K562 (cell line): Measurements from ENCODE around the gene DCTN2. TPM values are rescaled to one million over a fixed set of nuclear protein-coding genes. Genes with fewer than 3 reads are reported as not detected.
A peak's percentile ranks its signal among the peaks of the same experiment; 100 is the strongest.

Source experiments
- ATAC-seq: fragments of 200-7000 bp; cut with Tn5 transposase; 3 replicates; pipeline ENCODE4 v1.9.1; 2020; ENCODE audit warnings: moderate library complexity
- BruUV-seq: library from RNA; stranded (reverse); fragments of 400-500 nt; replicated peaks from 2 replicates; lab custom pipeline; 2021; lab: Mats Ljungman, UMichigan
- CTCF ChIA-PET: fragments of 300-600 bp; formaldehyde crosslinking; extraction: SDS; loops from one replicate; lab custom pipeline; 2021; ENCODE audit warnings: low intra/inter-chr PET ratio; lab: Yijun Ruan, JAX
- POLR2A ChIA-PET: fragments of 300-600, 350-650 bp; sonication (Branson Sonifier 250); formaldehyde crosslinking; extraction: SDS; loops from one replicate; lab custom pipeline; 2021; ENCODE audit warnings: antibody characterized with exemption, inconsistent platforms; lab: Yijun Ruan, JAX
- DNase-seq, 4 experiments: peaks; one replicate each; pipeline versions ENCODE4 v3.0.0 to v3.0.0-alpha.2; 2011 to 2018; ENCODE audit warnings: low spot score in 3 of 4, mixed read lengths in 3 of 4; ENCODE audit errors: extremely low read depth in 1 of 4
- FAIRE-seq: peaks from 2 replicates; lab custom pipeline; 2011; peaks lifted over from hg19 to GRCh38; lab: Jason Lieb, UNC
- H2AFZ ChIP-seq: 2 replicates; pipeline ENCODE4 v1.6.0; 2011; ENCODE audit warnings: low read depth, low read length, control low read depth, inconsistent platforms
- H3K27ac ChIP-seq: fragments of 200-600 bp; 3 replicates; pipeline ENCODE4 v1.8.0; 2011; ENCODE audit warnings: low read depth, mild to moderate bottlenecking, control low read depth, inconsistent platforms, low read length, moderate library complexity, mixed read lengths; ENCODE audit errors: extremely low read depth
- H3K27me3 ChIP-seq, 2 experiments: fragments of 300-600 bp in 1 of 2; 2 replicates in 1 of 2; 3 replicates in 1 of 2; pipeline versions ENCODE4 v1.6.0 to v1.8.0; 2011; ENCODE audit warnings: inconsistent platforms in 2 of 2, low read length in 2 of 2, mild to moderate bottlenecking in 1 of 2, mixed read lengths in 1 of 2, moderate library complexity in 1 of 2; ENCODE audit not compliant: control insufficient read depth in 2 of 2, insufficient read depth in 2 of 2
- H3K36me3 ChIP-seq: fragments of 300-600 bp; 3 replicates; pipeline ENCODE4 v1.8.0; 2011; ENCODE audit warnings: mild to moderate bottlenecking, low read length, inconsistent platforms; ENCODE audit not compliant: control insufficient read depth, insufficient read depth
- H3K4me1 ChIP-seq, 2 experiments: fragments of 200-600 bp in 1 of 2; replicated peaks in 1 of 2; 2 replicates in 1 of 2; 3 replicates in 1 of 2; pipeline versions ENCODE4 v1.5.1 to v1.8.0; 2011; ENCODE audit warnings: inconsistent platforms in 2 of 2, low read length in 2 of 2, mild to moderate bottlenecking in 1 of 2, mixed read lengths in 1 of 2, moderate library complexity in 1 of 2; ENCODE audit not compliant: control insufficient read depth in 2 of 2, insufficient read depth in 2 of 2
- H3K4me2 ChIP-seq: 2 replicates; pipeline ENCODE4 v1.6.1; 2011; ENCODE audit warnings: low read length, control low read depth, inconsistent platforms, mixed read lengths; ENCODE audit not compliant: insufficient read depth
- H3K4me3 ChIP-seq: fragments of 200-600 bp; sonication (generic), shearing (Covaris generic); 2 replicates; pipeline ENCODE4 v1.5.1; 2016; ENCODE audit warnings: control low read depth, inconsistent platforms
- H3K79me2 ChIP-seq: fragments of 200-600 bp; 3 replicates; pipeline ENCODE4 v1.8.0; 2011; ENCODE audit warnings: low read length, inconsistent platforms; ENCODE audit not compliant: control insufficient read depth, insufficient read depth
- H3K9ac ChIP-seq, 2 experiments: 2 replicates each; pipeline versions ENCODE4 v1.6.0 to v1.6.1; 2011; ENCODE audit warnings: low read depth in 2 of 2, low read length in 2 of 2, control low read depth in 1 of 2, inconsistent platforms in 1 of 2, mild to moderate bottlenecking in 1 of 2, mixed read lengths in 1 of 2; ENCODE audit not compliant: insufficient read depth in 1 of 2
- H3K9me1 ChIP-seq: one replicate; pipeline ENCODE4 v1.6.0; 2011; ENCODE audit warnings: inconsistent platforms, mild to moderate bottlenecking, low read length, moderate library complexity; ENCODE audit not compliant: control insufficient read depth, insufficient read depth
- H3K9me3 ChIP-seq: replicated peaks from 2 replicates; pipeline ENCODE4 v1.5.1; 2011; ENCODE audit warnings: low read depth, low read length, inconsistent platforms; ENCODE audit not compliant: control insufficient read depth, insufficient read depth
- H4K20me1 ChIP-seq: replicated peaks from 2 replicates; pipeline ENCODE4 v1.6.1; 2011; ENCODE audit warnings: low read length, inconsistent platforms, mixed read lengths; ENCODE audit not compliant: control insufficient read depth, insufficient read depth
- CEBPB ChIP-seq: fragments of 450-650 bp; IDR thresholded peaks from 2 replicates; pipeline ENCODE4 v1.6.1; 2016; ENCODE audit warnings: missing genetic modification characterization, missing compliant biosample characterization
- FOS ChIP-seq: IDR thresholded peaks from 3 replicates; pipeline ENCODE4 v1.6.1; 2011; ENCODE audit not compliant: insufficient read length; ENCODE audit errors: extremely low read depth
- FOXM1 ChIP-seq, 2 experiments: fragments of 450-650 bp in 1 of 2; sonication (generic) in 1 of 2; formaldehyde crosslinking in 1 of 2; IDR thresholded peaks; 2 replicates each; pipeline versions ENCODE4 v1.6.1 to v1.9.0; 2017 to 2022; ENCODE audit warnings: low read depth in 2 of 2, mild to moderate bottlenecking in 2 of 2, missing genetic modification reagents in 1 of 2, moderate library complexity in 1 of 2
- HMGN3 ChIP-seq: IDR thresholded peaks from 2 replicates; pipeline ENCODE4 v1.6.1; 2011; ENCODE audit warnings: borderline replicate concordance, low read depth, mild to moderate bottlenecking, mixed read lengths, low read length; ENCODE audit not compliant: insufficient read length; ENCODE audit errors: extremely low read depth
- JUN ChIP-seq, 2 experiments: sonication (generic) in 1 of 2; formaldehyde crosslinking in 1 of 2; IDR thresholded peaks; 2 replicates each; pipeline versions ENCODE4 v1.6.1 to v1.8.0; 2012 to 2022; ENCODE audit warnings: borderline replicate concordance in 2 of 2, mild to moderate bottlenecking in 2 of 2, improper control_type of control experiment in 1 of 2, low read depth in 1 of 2, low read length in 1 of 2, missing genetic modification reagents in 1 of 2
- MAFF ChIP-seq: IDR thresholded peaks from 2 replicates; pipeline ENCODE4 v1.6.1; 2012; ENCODE audit warnings: low read length, improper control_type of control experiment
- MAFG ChIP-seq: fragments of 450-650 bp; conservative IDR thresholded peaks from 2 replicates; pipeline ENCODE4 v1.6.1; 2016; ENCODE audit warnings: missing genetic modification characterization, missing compliant biosample characterization
- RCOR1 ChIP-seq, 2 experiments: IDR thresholded peaks; 2 replicates each; pipeline ENCODE4 v1.6.1; 2012; ENCODE audit warnings: low read depth in 2 of 2, low read length in 2 of 2, borderline replicate concordance in 1 of 2, improper control_type of control experiment in 1 of 2
- ZNF408 ChIP-seq: fragments of 250-450 bp; sonication (Bioruptor Pico); IDR thresholded peaks from 2 replicates; pipeline ENCODE4 v1.4.0; 2020; ENCODE audit warnings: low read depth, mild to moderate bottlenecking, moderate library complexity
- ZNF586 ChIP-seq: fragments of 450-650 bp; formaldehyde crosslinking; conservative IDR thresholded peaks from 2 replicates; pipeline ENCODE4 v1.4.0; 2020; ENCODE audit warnings: mild to moderate bottlenecking, moderate library complexity
- WGBS: fragments of 100-300 bp; shearing (Covaris generic); methylation state at CpG from one replicate; pipeline ENCODE4 v1.1.6; 2016; ENCODE audit warnings: low coverage, mixed read lengths; ENCODE audit not compliant: insufficient coverage; ENCODE audit errors: missing lambda C conversion rate; 5-methylcytosine and 5-hydroxymethylcytosine counted together
- in situ Hi-C: fragments of 300-500 bp; cut with MboI; formaldehyde crosslinking; loops from 4 replicates; pipeline ENCODE4 v1.15.0; 2018; ENCODE audit warnings: inconsistent platforms, mixed read lengths
- intact Hi-C: fragments of 100-400 bp; cut with micrococcal nuclease; formaldehyde crosslinking; loops from 2 replicates; pipeline ENCODE4 v1.14.2; 2022
- polyA plus RNA-seq, 8 experiments: library from polyadenylated mRNA; depleted of rRNA in 4 of 8; stranded (reverse) in 5 of 8; unstranded in 3 of 8; fragments of >200 nt; fragmentation: Nextera tagmentation in 2 of 8; fragmentation: Illumina TruSeq in 1 of 8; extraction: Ambion mirVana in 2 of 8; extraction: Trizol in 1 of 8; gene quantifications; 2 replicates each; pipeline versions ENCODE4 v1.2.1 to v1.2.3, GENCODE V29; 2011 to 2014; ENCODE audit warnings: inconsistent platforms in 1 of 8, missing spikeins in 1 of 8
- total RNA-seq, 7 experiments: library from RNA; depleted of rRNA in 6 of 7; stranded (reverse); fragments of >200 nt in 6 of 7; fragmentation: Illumina TruSeq in 2 of 7; extraction: Trizol in 2 of 7; gene quantifications; 2 replicates each; pipeline versions ENCODE4 v1.2.1 to v1.2.3, GENCODE V29; 2011 to 2021; ENCODE audit warnings: low replicate concordance in 1 of 7
- TF ChIP-seq, protein P1 (sequence below): fragments of 250-450 bp; sonication (Bioruptor Pico); IDR thresholded peaks from 2 replicates; pipeline ENCODE4 v1.8.0; 2022; ENCODE audit warnings: inconsistent platforms, mild to moderate bottlenecking, moderate library complexity, borderline replicate concordance
- TF ChIP-seq, protein P2 (sequence below), 2 experiments: fragments of 450-650 bp in 1 of 2; IDR thresholded peaks; 2 replicates each; pipeline ENCODE4 v1.6.1; 2011 to 2017; ENCODE audit warnings: low read depth in 2 of 2, antibody characterized with exemption in 1 of 2, borderline replicate concordance in 1 of 2, low read length in 1 of 2, mild to moderate bottlenecking in 1 of 2, mixed read lengths in 1 of 2; ENCODE audit not compliant: control insufficient read depth in 1 of 2
- TF ChIP-seq, protein P3 (sequence below): sonication (generic); formaldehyde crosslinking; IDR thresholded peaks from 2 replicates; pipeline ENCODE4 v1.8.1; 2023; ENCODE audit warnings: mild to moderate bottlenecking, missing genetic modification reagents

DCTN2 gene
- total and polyA plus RNA-seq, 9 of the 15 experiments (the other 6 are each of a cell fraction or from before 2014, with no cell fraction given) = 43.6 to 270 (median 125) TPM

DNA sequence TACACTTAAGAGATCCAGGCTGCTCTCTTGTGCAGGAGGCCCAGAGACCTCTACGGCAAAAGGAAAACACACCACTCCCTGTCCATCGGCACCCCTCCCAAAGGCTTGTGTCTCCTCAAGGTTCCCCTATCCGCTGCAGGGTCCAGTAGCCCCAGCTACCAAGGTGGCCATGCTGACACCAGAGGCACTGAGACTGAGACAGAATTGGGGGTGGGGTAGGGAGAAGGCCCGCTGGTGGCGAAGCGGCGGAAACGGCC lies 27.3 kb downstream of the DCTN2 start:
- H3K36me3 ChIP-seq = peaks cover 63% of the 10 kb centered on the region
- H3K4me1 ChIP-seq = peaks cover 29 to 43% of the 10 kb centered on the region in 2 experiments
- DNase-seq (peak in 1 of 4 experiments; percentile 78), ATAC-seq (no peak), FAIRE-seq (no peak)
- H3K9ac ChIP-seq = peak overlapping the region; percentile 94 to 100
- no peak overlapping the region for H2AFZ ChIP-seq
- peak overlapping the region; percentile 99 for H3K4me2 ChIP-seq
- CTCF ChIA-PET = no interaction called here
- H3K4me3 ChIP-seq = peak overlapping the region; percentile 86
- H3K27ac ChIP-seq = peak overlapping the region; percentile 99
- no peaks in the 10 kb centered on the region for H3K27me3 ChIP-seq
- peaks cover 50% of the 10 kb centered on the region for H4K20me1 ChIP-seq
- peaks cover 59% of the 10 kb centered on the region for H3K79me2 ChIP-seq
- intact Hi-C loops = loop anchor here (1.0 to 5.0 kb wide), 6 partner anchors 20 to 218 kb away; partner anchors contain the start of genes AGAP2, GLI1 and MARS1
- POLR2A ChIA-PET = interaction anchor here (0.6 to 10.1 kb wide), 40 partner anchors 9 to 403 kb away, joined by 3 to 184 read pairs (median 5); partner anchors contain the start of genes ARHGEF25, B4GALNT1, CDK4 and DCTN2
- BruUV-seq = no TSS peak
- no peaks in the 10 kb centered on the region for H3K9me3 ChIP-seq
- H3K9me1 ChIP-seq = peaks cover 7% of the 10 kb centered on the region
- in situ Hi-C loops = no loop called here
- 0% methylated on average over 8 of the region's 8 CpGs for WGBS
- TF ChIP-seq, protein P1, sequence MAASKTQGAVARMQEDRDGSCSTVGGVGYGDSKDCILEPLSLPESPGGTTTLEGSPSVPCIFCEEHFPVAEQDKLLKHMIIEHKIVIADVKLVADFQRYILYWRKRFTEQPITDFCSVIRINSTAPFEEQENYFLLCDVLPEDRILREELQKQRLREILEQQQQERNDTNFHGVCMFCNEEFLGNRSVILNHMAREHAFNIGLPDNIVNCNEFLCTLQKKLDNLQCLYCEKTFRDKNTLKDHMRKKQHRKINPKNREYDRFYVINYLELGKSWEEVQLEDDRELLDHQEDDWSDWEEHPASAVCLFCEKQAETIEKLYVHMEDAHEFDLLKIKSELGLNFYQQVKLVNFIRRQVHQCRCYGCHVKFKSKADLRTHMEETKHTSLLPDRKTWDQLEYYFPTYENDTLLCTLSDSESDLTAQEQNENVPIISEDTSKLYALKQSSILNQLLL (CRISPR knock-in tag) = no peak
- TF ChIP-seq JUN (IDR thresholded peaks at IDR 0.05; ENCODE audit: borderline replicate concordance, low read depth, low read length) = no peak
- TF ChIP-seq JUN (CRISPR knock-in tag; IDR thresholded peaks at IDR 0.05; ENCODE audit: borderline replicate concordance) = no peak; the same call in 1 of the 2 replicates
- no peak for TF ChIP-seq FOS
- TF ChIP-seq CEBPB (tag) = no peak
- TF ChIP-seq, protein P2, sequence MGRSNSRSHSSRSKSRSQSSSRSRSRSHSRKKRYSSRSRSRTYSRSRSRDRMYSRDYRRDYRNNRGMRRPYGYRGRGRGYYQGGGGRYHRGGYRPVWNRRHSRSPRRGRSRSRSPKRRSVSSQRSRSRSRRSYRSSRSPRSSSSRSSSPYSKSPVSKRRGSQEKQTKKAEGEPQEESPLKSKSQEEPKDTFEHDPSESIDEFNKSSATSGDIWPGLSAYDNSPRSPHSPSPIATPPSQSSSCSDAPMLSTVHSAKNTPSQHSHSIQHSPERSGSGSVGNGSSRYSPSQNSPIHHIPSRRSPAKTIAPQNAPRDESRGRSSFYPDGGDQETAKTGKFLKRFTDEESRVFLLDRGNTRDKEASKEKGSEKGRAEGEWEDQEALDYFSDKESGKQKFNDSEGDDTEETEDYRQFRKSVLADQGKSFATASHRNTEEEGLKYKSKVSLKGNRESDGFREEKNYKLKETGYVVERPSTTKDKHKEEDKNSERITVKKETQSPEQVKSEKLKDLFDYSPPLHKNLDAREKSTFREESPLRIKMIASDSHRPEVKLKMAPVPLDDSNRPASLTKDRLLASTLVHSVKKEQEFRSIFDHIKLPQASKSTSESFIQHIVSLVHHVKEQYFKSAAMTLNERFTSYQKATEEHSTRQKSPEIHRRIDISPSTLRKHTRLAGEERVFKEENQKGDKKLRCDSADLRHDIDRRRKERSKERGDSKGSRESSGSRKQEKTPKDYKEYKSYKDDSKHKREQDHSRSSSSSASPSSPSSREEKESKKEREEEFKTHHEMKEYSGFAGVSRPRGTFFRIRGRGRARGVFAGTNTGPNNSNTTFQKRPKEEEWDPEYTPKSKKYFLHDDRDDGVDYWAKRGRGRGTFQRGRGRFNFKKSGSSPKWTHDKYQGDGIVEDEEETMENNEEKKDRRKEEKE (IDR thresholded peaks at IDR 0.05; ENCODE audit: borderline replicate concordance in 1 of 2, control insufficient read depth in 1 of 2, low read depth in 2 of 2, low read length in 1 of 2) = 0 out of 4 replicates have a peak, but pooled peaks of 1 of the 2 experiments have one; percentile 73
- TF ChIP-seq ZNF408 (CRISPR knock-in tag) = no peak
- no peak for TF ChIP-seq MAFG (tag)
- TF ChIP-seq, protein P3, sequence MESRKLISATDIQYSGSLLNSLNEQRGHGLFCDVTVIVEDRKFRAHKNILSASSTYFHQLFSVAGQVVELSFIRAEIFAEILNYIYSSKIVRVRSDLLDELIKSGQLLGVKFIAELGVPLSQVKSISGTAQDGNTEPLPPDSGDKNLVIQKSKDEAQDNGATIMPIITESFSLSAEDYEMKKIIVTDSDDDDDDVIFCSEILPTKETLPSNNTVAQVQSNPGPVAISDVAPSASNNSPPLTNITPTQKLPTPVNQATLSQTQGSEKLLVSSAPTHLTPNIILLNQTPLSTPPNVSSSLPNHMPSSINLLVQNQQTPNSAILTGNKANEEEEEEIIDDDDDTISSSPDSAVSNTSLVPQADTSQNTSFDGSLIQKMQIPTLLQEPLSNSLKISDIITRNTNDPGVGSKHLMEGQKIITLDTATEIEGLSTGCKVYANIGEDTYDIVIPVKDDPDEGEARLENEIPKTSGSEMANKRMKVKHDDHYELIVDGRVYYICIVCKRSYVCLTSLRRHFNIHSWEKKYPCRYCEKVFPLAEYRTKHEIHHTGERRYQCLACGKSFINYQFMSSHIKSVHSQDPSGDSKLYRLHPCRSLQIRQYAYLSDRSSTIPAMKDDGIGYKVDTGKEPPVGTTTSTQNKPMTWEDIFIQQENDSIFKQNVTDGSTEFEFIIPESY (CRISPR knock-in tag) = 0 out of 2 replicates have a peak, but pooled peaks have one; percentile 11
- no peak for TF ChIP-seq ZNF586 (CRISPR knock-in tag)
- no peak for TF ChIP-seq FOXM1 (IDR thresholded peaks at IDR 0.05; ENCODE audit: low read depth)
- peak; percentile 78; the same call in 1 of the 2 replicates for TF ChIP-seq FOXM1 (CRISPR knock-in tag; IDR thresholded peaks at IDR 0.05; ENCODE audit: low read depth)
- peak; percentile 46 for TF ChIP-seq HMGN3
- no peak for TF ChIP-seq MAFF
- TF ChIP-seq RCOR1 (IDR thresholded peaks at IDR 0.05; ENCODE audit: borderline replicate concordance in 1 of 2, low read depth in 2 of 2, low read length in 2 of 2) = no peak
